Measurements from ENCODE around the gene INTS11.

The INTS11 gene

GRCh38 chr1:1285611-1286311 is 38.7 kb downstream of the INTS11 start:
- TF ChIP-seq CTCF (IDR thresholded peaks at IDR 0.05; ENCODE audit: low read depth, low read length): no peak
- in situ Hi-C loops (cut with HindIII; ENCODE audit: low sequenced_read_pairs): no loop called here
- DNase-seq (ENCODE audit: low read depth, low spot score): no peak
- no peak overlapping the region for H3K4me3 ChIP-seq (ENCODE audit: low read depth, low read length)

GRCh38 chr1:1285102-1285571 is 39.3 kb downstream of the INTS11 start:
- in situ Hi-C loops (cut with HindIII; ENCODE audit: low sequenced_read_pairs): no loop called here
- no peak overlapping the region for H3K4me3 ChIP-seq (ENCODE audit: low read depth, low read length)
- TF ChIP-seq CTCF (IDR thresholded peaks at IDR 0.05; ENCODE audit: low read depth, low read length): no peak
- DNase-seq (ENCODE audit: low read depth, low spot score): no peak

- H3K4me3 ChIP-seq (ENCODE audit: low read depth, low read length): no peak overlapping the region
- no peak for TF ChIP-seq CTCF (IDR thresholded peaks at IDR 0.05; ENCODE audit: low read depth, low read length)
- in situ Hi-C loops (cut with HindIII; ENCODE audit: low sequenced_read_pairs): no loop called here
Observed at GRCh38 chr1:1284221-1285101, 40.0 kb downstream of the INTS11 start.

GRCh38 chr1:1283821-1284220 is 40.6 kb downstream of the INTS11 start:
- DNase-seq (ENCODE audit: low read depth, low spot score): no peak
- no peak overlapping the region for H3K4me3 ChIP-seq (ENCODE audit: low read depth, low read length)
- peak; percentile 3 for TF ChIP-seq CTCF (IDR thresholded peaks at IDR 0.05; ENCODE audit: low read depth, low read length)
- in situ Hi-C loops (cut with HindIII; ENCODE audit: low sequenced_read_pairs): no loop called here

More at GRCh38 chr1:1284221-1285101, 40.0 kb downstream of the INTS11 start:
- no peak for DNase-seq (ENCODE audit: low read depth, low spot score)

GRCh38 chr1:1282998-1283397 is 41.5 kb downstream of the INTS11 start:
- in situ Hi-C loops (cut with HindIII; ENCODE audit: low sequenced_read_pairs): no loop called here
- no peak for TF ChIP-seq CTCF (IDR thresholded peaks at IDR 0.05; ENCODE audit: low read depth, low read length)
- DNase-seq (ENCODE audit: low read depth, low spot score): no peak
- H3K4me3 ChIP-seq (ENCODE audit: low read depth, low read length): no peak overlapping the region

GRCh38 chr1:1281533-1282321 is 42.7 kb downstream of the INTS11 start:
- no peak for TF ChIP-seq CTCF (IDR thresholded peaks at IDR 0.05; ENCODE audit: low read depth, low read length)
- no peak overlapping the region for H3K4me3 ChIP-seq (ENCODE audit: low read depth, low read length)
- DNase-seq (ENCODE audit: low read depth, low spot score): no peak
- in situ Hi-C loops (cut with HindIII; ENCODE audit: low sequenced_read_pairs): no loop called here
